ENCODE measurements around the gene PIM1. TPM values are rescaled to one million over a fixed set of nuclear protein-coding genes. Genes with fewer than 3 reads are reported as not detected.

PIM1 gene
- total RNA-seq, 4 donors from 2014 or later = 37.5 to 291 (median 130) TPM

- no peak for ATAC-seq (ENCODE audit: low FRiP score)
- TF ChIP-seq CTCF (IDR thresholded peaks at IDR 0.05) = no peak
- DNase-seq (ENCODE audit: low spot score) = no peak
These were observed 3.0 kb downstream of the PIM1 start for GRCh38 chr6:37172912-37173492.

- DNase-seq (ENCODE audit: low spot score) (no peak), ATAC-seq (ENCODE audit: low FRiP score) (no peak)
- TF ChIP-seq CTCF (IDR thresholded peaks at IDR 0.05) = no peak
These were observed 3.7 kb downstream of the PIM1 start for GRCh38 chr6:37173493-37174195.

GRCh38 chr6:37174196-37174514 is 4.2 kb downstream of the PIM1 start:
- no peak for ATAC-seq (ENCODE audit: low FRiP score)
- no peak for DNase-seq (ENCODE audit: low spot score)
- TF ChIP-seq CTCF (IDR thresholded peaks at IDR 0.05) = no peak

GRCh38 chr6:37174515-37175331 is 4.8 kb downstream of the PIM1 start:
- no peak for TF ChIP-seq CTCF (IDR thresholded peaks at IDR 0.05)
- DNase-seq (ENCODE audit: low spot score) = no peak
- ATAC-seq (ENCODE audit: low FRiP score) = no peak

GRCh38 chr6:37175332-37176267 is 5.6 kb downstream of the PIM1 start:
- no peak for ATAC-seq (ENCODE audit: low FRiP score)
- no peak for TF ChIP-seq CTCF (IDR thresholded peaks at IDR 0.05)
- DNase-seq (ENCODE audit: low spot score) = no peak

- no peak for TF ChIP-seq CTCF (IDR thresholded peaks at IDR 0.05)
- DNase-seq (ENCODE audit: low spot score) = no peak
- peak; percentile 13 for ATAC-seq (ENCODE audit: low FRiP score)
These were observed 6.5 kb downstream of the PIM1 start for GRCh38 chr6:37176268-37177076.
